ENCODE measurements around the gene LTBP1. TPM values are rescaled to one million over a fixed set of nuclear protein-coding genes. Genes with fewer than 3 reads are reported as not detected.

The LTBP1 gene
- total and polyA plus RNA-seq, 12 donors = 6.2 to 47.2 (median 15.5) TPM

DNA sequence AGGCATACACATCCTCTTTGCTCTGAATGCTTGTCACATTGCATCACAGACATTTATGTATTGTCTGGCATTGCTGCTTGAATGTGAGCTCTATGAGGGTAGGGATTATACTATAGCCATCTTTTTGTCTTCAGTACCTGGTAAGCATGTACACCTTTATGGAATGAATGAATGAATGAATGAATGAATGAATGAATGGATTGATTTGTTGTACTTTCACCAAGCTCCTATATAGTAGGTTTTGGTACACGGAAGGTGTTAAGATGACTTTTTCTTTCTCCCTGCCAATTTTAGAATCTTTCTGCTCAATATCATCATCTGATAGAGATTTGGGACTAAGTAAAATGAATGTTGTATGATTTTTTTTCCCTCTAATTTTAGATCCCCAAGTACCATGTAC lies 13.5 kb downstream of the LTBP1 start:
- WGBS, 4 donors = 88 to 97% (median 93%) methylated on average over 1 of the region's 1 CpG
- Histone ChIP-seq H3K27ac (no peak overlapping the region), H3K27me3 (no peaks in the 10 kb centered on the region), H3K4me3 (no peak overlapping the region), H3K4me1 (replicated peaks in 1 of 2) (no peaks in the 10 kb centered on the region), H3K36me3 (replicated peaks in 1 of 2) (no peaks in the 10 kb centered on the region), H3K9me3 (replicated peaks in 1 of 3) (no peaks in the 10 kb centered on the region)
- intact Hi-C loops (cut with DNase I) = no loop called here
- DNase-seq = no peak
- no peak for TF ChIP-seq POLR2A (IDR thresholded peaks at IDR 0.05)
- TF ChIP-seq, protein P1, sequence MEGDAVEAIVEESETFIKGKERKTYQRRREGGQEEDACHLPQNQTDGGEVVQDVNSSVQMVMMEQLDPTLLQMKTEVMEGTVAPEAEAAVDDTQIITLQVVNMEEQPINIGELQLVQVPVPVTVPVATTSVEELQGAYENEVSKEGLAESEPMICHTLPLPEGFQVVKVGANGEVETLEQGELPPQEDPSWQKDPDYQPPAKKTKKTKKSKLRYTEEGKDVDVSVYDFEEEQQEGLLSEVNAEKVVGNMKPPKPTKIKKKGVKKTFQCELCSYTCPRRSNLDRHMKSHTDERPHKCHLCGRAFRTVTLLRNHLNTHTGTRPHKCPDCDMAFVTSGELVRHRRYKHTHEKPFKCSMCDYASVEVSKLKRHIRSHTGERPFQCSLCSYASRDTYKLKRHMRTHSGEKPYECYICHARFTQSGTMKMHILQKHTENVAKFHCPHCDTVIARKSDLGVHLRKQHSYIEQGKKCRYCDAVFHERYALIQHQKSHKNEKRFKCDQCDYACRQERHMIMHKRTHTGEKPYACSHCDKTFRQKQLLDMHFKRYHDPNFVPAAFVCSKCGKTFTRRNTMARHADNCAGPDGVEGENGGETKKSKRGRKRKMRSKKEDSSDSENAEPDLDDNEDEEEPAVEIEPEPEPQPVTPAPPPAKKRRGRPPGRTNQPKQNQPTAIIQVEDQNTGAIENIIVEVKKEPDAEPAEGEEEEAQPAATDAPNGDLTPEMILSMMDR (IDR thresholded peaks at IDR 0.05) = no peak

GRCh38 chr2:32960647-32961403 lies 14.1 kb downstream of the LTBP1 start:
- intact Hi-C loops (cut with DNase I) = no loop called here
- Histone ChIP-seq H3K4me3 (no peak overlapping the region), H3K27me3 (no peaks in the 10 kb centered on the region), H3K9me3 (replicated peaks in 1 of 3) (no peaks in the 10 kb centered on the region), H3K27ac (no peak overlapping the region), H3K4me1 (replicated peaks in 1 of 2) (no peaks in the 10 kb centered on the region), H3K36me3 (replicated peaks in 1 of 2) (no peaks in the 10 kb centered on the region)
- WGBS, 4 donors = 94 to 95% (median 95%) methylated on average over 9 of the region's 9 CpGs
- no peak for DNase-seq
- TF ChIP-seq, protein P1 (IDR thresholded peaks at IDR 0.05) = no peak
- no peak for TF ChIP-seq POLR2A (IDR thresholded peaks at IDR 0.05)

DNA sequence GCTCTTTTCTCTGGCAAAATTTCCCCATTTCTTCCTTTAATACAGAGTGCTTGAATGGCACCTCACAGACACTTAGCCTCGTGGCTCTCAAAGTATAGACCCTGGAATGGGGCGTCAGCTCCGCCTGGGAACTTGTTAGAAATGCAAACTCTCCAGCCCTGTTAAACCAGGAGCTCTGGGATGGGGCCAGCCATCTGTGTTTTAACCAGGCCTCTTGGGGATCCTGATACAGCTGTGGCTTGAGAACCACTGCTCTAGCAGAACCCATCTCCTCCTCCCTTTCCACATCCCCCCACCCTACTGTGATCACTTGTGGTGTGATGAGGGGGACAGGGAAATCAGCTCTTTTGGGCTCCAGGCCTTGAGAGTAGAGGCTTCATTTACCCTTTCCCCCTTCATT lies 15.9 kb downstream of the LTBP1 start:
- no peaks in the 10 kb centered on the region for H3K36me3 ChIP-seq (replicated peaks in 1 of 2)
- TF ChIP-seq, protein P1 (IDR thresholded peaks at IDR 0.05) = no peak
- no peak for TF ChIP-seq POLR2A (IDR thresholded peaks at IDR 0.05)
- no peaks in the 10 kb centered on the region for H3K9me3 ChIP-seq (replicated peaks in 1 of 3)
- no peaks in the 10 kb centered on the region for H3K27me3 ChIP-seq
- H3K27ac ChIP-seq = no peak overlapping the region
- H3K4me1 ChIP-seq (replicated peaks in 1 of 2) = no peaks in the 10 kb centered on the region
- no peak for DNase-seq
- H3K4me3 ChIP-seq = no peak overlapping the region
- intact Hi-C loops (cut with DNase I) = no loop called here
- WGBS, 4 donors = 65 to 93% (median 89%) methylated on average over 3 of the region's 3 CpGs

- Histone ChIP-seq H3K36me3 (replicated peaks in 1 of 2) (no peaks in the 10 kb centered on the region), H3K4me3 (no peak overlapping the region), H3K4me1 (replicated peaks in 1 of 2) (no peaks in the 10 kb centered on the region), H3K27me3 (no peaks in the 10 kb centered on the region), H3K27ac (no peak overlapping the region), H3K9me3 (replicated peaks in 1 of 3) (no peaks in the 10 kb centered on the region)
- TF ChIP-seq, protein P1 (IDR thresholded peaks at IDR 0.05) = no peak
- no peak for TF ChIP-seq POLR2A (IDR thresholded peaks at IDR 0.05)
- intact Hi-C loops (cut with DNase I) = no loop called here
- no peak for DNase-seq
- 76 to 89% (median 81%) methylated on average over 3 of the region's 3 CpGs for WGBS, 4 donors
These were observed 17.2 kb downstream of the LTBP1 start for GRCh38 chr2:32963941-32964340.

All from adrenal gland (tissue), 12 donors.